GM20431 (cell line): ENCODE measurements around the gene BPIFB6.

Source experiments
- in situ Hi-C: fragments of 300-500 bp; cut with MseI, MboI; formaldehyde crosslinking; loops from one replicate; pipeline ENCODE4 v1.15.0; 2020; ENCODE audit warnings: low sequenced_read_pairs; ENCODE audit not compliant: unreplicated experiment

The BPIFB6 gene

GRCh38 chr20:33015114-33015484 lies 16.3 kb upstream of the BPIFB6 start:
- in situ Hi-C loops: no loop called here

GRCh38 chr20:33015700-33016580 lies 15.5 kb upstream of the BPIFB6 start:
- in situ Hi-C loops: no loop called here

DNA sequence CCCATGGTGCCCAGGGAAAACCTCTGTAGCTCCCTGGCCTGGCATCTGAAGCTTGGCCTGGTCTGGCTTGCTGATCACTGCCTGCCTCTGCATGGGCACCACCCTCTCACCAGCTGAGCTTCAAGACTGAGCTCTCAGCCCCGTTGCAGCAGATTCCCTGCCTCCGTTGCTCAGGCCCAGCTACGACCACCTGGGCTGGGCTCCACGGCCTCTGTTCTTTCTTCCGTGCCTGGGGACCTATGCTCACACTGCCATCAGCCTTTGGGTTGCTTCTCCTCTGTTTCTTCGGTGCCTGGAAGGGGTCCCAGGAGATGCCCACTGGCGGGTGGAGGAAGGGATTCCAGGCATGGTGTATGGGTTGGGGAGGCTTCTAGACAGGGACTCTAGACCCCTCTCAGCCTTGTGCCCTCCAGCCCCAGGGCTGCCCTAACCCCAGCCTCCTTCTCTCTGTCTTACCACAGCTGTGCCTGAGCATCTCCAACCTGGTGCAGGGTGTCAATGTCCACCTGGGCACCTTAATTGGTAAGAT lies 14.8 kb upstream of the BPIFB6 start:
- in situ Hi-C loops: no loop called here

DNA sequence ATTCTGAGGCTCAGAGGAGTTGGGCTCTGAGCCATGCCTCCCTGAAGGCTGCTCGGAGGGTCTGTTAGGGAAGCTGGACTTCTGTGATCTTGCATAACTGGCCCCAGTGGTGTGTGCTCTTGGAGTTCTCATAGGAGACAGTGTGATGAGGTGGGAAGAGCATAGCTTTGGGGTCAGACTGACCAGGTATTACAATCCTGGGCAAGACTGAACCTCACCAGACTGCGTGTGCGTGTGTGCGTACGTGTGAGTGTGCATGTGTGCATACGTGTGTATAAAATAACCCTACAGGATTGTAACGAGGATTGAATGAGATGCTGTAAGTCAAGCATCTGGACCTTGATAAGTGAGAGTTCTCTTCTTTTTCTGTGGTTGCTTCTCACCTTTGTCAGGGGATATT lies 13.9 kb upstream of the BPIFB6 start:
- in situ Hi-C loops: no loop called here

- in situ Hi-C loops: no loop called here
Observed at GRCh38 chr20:33018169-33018931, 13.1 kb upstream of the BPIFB6 start.

- in situ Hi-C loops: no loop called here
Observed at GRCh38 chr20:33019465-33020277, 11.8 kb upstream of the BPIFB6 start.

DNA sequence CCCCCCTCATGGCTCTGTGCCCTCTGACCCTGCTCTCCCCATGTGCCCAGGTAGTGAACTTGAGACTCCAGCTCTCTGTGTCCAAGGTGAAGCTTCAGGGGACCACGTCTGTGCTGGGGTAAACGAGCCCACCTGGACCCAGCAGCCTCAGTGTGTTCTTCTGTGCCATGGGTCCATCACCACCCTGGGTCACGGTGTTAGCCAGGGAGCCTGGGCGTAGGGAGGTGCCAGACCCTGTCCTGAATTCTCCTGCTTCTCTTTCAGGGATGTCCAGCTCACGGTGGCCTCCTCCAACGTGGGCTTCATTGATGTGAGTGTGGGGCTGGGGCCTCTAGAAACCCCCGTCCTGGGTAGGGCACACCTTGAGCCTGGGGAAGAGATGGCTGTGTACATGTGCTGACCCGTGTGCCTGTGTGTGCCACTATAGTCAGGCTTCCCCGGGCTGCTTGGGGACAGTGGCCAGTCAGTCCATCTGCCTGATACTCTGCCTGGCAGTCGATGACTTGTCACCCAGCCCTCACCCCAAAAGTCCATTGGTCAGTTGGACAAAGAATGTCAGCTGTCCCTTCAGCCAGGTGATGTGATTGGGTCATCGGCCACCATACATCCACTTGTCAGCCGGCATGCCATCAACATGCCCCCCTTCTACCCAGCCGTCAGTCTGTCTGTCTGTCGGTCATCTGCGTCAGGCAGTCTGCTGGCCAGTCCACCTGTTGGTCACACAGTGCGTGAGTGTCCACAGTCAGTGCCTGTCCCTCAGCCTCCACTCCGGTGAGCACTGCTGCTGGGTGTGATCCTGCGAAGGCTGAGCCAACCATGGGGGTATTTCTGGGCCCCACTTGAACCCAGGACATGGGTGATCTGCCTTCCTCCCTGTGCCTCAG lies 10.9 kb upstream of the BPIFB6 start:
- in situ Hi-C loops: no loop called here

- in situ Hi-C loops: no loop called here
Observed at GRCh38 chr20:33021879-33022278, 9.6 kb upstream of the BPIFB6 start.

DNA sequence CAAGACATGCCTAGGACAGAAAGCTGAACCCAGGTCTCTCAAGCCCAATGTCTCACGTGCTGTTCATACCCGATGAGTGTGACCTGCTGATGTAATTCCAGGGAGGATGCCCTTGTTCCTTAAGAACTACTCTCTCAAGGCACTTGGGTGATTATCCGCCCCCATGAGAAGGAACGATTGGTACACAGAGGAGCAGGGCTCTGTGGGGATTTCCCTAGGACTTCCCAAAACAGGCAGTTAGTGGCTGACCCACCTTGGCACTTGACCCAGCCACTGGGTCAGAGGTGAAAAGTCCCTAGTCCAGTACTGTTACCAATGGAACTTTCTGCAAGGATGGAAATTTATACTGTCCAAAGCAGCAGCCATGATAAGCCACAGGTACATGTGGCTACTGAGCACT lies 9.2 kb upstream of the BPIFB6 start:
- in situ Hi-C loops: no loop called here

DNA sequence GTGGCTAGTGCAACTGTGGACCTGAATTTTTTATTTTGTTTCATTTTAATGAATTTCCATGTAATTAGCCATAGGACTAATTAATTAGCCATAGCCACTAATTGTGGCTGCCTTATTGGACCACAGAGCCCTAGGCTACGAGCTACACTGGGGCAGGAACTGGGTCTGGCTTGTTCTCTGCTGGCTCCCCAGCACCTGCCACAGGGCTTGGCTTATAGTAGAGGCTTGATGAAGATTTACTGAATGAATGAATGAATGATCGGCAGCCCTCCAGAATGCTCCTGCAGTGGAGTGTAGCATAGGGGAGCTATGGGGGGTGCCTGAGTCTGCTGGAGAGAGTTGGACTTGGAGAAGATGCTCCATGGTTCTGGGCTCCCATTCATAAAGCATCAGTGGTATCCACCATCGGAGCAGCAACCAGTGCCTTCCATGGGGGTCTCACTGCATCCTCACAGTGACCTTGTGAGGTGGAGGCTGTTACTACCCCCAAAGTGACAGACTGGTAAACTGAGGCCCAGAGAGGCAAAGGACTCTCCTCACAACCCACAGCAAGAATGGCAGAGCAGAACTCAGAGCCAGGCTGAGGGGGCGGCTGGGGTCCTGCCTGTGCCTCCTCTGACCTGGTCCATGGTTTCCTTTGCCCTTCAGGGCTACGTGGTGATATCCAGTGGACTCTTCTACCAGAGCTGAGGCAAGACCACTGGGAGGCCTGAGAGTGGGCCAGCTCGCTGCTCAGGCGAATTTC lies 8.6 kb upstream of the BPIFB6 start:
- in situ Hi-C loops: no loop called here

DNA sequence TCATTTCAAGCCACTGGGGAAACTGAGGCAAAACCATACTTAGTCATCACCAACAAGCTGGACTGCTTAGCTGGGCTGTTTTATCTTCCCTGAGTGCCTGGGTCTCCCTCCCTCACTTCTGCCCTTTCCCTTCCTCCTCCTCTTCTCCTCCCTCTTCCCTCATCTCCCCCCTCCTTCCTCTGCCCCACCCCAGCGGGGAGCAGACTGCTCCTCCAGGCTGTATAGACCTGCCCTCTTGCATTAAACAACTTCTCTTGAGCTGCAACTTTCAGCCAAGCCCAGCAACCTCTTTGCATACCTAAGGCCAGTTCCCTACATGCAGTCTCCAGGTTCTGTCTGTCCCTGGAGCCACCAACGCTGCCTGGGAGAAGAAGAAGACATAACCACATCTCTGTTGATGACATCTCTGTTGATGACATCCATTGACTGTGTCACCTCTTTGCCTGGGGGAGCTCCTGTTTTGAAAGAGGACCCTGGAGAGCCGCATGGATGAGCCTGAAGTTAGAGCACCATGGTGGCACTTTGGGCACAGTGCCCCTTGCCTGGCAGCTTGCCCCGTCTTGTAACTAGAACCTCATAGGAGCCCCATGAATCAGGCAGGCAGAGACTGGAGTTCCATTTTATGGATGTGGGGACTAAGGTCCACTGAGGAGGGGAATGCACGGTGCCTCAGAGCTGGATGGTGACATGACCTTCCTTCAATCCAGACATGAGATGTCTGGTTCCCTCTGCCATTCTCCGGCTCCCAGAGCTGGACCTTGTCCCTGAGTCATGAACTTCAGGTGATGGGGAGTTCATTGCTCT lies 7.8 kb upstream of the BPIFB6 start:
- in situ Hi-C loops: no loop called here

DNA sequence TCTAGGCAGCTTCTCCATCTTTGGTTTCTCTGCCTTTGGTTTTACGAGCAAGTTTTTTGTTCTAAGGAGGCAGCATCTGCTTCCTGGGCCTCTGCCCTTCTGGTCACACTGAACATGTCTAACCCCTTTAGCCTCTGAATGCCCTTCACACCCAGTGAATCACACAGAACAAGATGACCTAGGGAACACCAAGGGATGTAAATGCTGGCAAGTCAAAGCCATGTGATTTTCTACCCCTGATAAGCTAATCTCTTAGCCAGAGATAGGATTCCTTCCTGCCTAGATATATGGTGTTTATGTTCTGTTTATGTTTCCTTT lies 7.2 kb upstream of the BPIFB6 start:
- in situ Hi-C loops: no loop called here

DNA sequence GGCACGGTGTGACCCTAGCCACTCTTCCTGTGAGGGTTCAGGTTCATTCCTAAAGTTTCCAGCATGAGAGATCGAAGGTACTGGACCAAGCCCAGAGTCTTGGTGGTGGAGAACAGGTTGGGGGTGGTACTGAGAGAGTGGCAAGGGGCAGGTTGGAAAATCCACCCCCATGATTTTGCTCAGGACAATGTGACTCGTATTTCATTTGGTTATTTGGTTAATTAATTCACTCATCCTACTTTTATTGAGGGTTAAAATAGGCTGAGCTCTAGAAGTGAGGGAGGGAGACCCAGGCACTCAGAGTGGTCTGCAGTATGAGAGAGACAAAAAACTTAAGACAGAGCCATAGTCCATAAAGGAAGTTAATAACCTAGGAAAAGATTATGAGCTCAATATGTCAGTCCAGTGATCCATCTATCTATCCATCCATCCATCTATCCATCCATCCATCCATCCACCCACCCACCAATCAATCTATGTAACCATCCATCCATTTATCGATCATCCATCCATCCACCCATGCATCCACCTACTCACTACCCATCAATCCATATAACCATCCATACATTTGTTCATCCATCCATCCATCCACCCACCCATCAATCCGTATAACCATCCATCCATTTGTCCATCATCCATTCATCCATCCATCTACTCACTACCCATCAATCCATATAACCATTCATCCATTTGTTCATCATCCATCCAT lies 6.7 kb upstream of the BPIFB6 start:
- in situ Hi-C loops: no loop called here

GRCh38 chr20:33025318-33025876 lies 6.1 kb upstream of the BPIFB6 start:
- in situ Hi-C loops: no loop called here

DNA sequence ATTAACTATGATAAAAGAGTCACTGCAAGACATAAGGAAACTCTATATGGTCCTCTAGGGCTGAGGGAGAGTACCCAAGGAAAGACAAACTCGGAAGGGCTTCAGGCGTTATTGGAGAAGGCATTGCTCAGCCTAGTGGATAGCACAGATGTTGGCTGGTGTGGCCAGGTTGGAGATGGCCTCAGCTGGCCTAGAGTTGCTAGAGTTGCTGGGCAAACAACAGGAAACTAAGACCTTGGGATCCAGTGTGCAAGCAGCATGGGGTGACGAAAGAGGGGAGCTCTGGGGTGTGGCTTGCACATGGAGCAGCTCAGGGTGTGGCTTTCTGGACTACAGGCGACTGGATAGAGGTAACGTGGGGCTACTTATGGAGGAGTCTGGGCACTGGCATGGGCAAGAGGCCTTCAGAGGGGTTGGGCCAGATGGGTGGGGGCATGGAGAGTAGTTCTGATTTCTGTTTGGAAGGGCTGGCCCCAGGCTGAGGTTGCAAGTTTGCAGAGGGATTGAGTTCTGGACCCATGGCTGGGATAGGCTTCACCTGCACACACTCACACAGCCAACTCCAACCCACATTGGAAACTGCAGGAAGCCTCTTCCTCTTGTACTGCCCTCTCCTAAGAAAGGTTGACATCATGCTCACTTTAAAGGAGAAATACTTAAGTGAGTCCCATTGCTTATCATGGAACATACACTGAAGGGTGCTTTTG lies 5.2 kb upstream of the BPIFB6 start:
- in situ Hi-C loops: no loop called here
